Stimulated activated CD8-positive, alpha-beta memory T cell treated with anti-CD3 and anti-CD28 coated beads, Interleukin-15, amount 100 ng/mL, for 1 hour (primary cell): Measurements from ENCODE around the gene GRM8.

Experiments used
- DNase-seq: peaks from one replicate; pipeline ENCODE4 v3.0.0-alpha.2; 2020; ENCODE audit warnings: low read depth

Gene GRM8

DNA sequence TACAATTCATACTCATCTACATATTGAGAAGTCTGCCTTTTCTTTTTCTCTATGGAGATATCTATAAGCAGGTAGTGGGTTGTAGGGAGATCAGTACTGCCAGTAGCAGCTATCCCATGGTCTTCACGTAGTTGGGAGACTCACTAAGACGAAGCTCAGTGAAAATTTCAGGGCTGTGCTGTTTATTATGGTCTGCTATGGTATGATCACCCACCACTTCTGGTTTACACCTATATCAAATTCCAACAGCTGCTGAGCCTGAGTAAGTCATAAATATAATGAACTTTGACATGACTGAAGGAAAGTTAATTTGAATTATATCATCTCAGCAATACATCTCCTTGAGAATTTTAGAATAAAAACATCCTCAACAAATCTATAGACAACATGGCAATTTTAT is 741.7 kb downstream of the GRM8 start:
- DNase-seq, result no peak

DNA sequence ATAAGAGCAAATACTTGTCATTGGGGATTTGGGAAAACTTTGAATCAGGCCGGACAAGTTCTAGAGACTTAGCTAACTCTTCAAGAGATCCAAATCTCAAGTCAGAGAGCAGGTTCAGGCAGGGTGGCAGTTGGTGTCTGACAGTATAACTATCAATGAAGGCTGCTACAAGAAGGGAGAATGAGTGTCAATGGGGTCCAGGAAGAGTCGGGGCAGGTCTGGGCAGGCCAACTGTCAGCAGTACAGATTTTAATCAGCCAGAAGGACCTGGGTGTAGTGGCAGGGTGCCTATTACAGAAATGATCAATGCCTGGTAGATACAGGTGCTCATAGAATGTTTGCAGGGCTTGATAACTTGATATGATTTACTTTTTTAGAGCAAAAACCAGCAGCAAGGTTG is 751.1 kb downstream of the GRM8 start:
- no peak for DNase-seq

DNA sequence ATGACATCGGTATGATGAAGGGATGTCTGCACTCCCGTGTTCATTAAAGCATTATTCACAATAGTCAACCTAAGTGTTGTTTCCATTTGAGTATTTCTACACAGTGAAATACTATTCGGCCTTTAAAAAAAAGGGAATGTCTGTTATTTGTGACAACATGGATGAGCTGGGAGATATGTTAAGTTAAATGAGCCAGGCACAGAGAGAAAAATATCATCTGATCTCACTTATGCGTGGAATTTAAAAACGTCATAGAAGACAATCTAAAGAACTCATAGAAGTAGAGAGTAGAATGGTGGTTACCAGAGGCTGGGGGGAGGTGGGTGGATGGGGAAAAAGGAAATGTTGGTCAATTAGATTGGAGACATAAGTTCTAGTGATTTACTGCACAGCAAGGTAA is 753.3 kb downstream of the GRM8 start:
- no peak for DNase-seq

DNA sequence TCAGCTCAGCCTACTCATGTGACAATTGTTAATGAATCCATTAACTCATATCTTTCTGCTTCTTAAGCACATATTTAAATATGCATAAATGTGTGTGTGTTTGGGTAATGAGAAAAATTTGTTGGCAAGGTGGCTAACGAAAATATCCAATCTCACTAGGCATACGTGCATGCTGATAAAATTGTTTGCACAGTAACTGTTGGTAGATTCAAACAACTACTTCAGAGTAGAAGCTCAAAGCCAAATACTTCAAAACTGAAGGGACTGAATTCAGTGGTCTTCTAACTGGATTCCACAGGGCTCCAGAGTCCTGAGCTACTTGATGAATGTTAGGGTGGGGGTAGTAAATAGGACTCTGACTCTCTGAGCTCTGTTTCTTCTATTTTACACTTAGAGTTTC is 757.0 kb downstream of the GRM8 start:
- DNase-seq, result no peak

DNA sequence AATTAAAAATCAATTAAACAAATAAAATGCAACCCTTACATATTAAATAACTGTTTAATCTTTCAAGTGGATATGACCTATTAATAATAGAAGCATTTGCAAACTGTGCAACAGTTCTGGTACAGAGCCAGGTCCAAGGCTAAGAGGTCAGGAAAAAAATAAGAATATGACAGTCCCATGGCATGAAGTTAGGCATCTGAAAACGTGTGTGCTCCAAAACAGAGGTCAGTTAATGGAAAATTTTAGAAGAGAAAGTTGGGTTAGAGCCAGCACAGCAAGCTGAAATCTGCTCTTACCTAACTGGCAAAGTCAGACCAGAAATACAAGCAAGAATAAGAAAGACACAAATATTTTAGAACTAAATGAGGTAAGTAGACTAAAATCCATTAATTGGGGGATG is 757.7 kb downstream of the GRM8 start:
- no peak for DNase-seq

DNA sequence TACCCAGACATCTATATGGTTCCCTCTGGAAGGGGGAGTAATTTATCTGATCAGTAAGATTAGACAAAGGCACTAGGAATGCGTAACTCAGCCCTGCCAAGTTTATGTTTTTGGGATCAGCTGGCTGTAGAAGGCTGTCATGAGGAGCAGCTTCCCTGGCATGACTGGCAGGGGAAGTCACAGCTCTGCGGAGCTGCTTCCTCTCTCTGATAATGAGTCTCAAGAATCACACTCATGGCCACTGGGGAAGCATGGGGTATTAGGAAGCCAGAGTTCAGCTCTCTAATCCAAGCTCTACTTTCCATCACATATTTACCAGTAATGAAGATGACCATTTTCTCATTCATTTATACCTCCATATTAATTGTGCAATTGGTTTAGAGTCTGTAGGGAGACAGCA is 758.9 kb downstream of the GRM8 start:
- no peak for DNase-seq

DNA sequence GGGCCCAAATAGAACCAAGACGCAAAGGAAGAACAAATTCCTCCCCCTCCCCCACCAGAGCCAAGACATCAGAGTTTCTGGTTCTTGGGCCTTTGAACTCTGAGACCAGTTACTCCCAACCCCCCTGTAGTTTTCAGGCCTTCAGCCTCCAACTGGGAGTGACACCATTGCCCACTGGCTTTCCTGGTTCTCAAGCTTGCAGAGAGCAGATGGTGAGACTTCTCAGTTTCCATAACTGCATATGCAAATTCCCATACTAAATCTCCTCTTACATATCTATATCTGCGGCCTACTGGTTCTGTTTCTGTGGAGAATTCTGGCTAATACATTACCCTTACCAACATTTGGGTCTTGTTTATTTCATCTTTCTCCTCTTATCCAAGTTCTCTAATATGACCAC is 762.9 kb downstream of the GRM8 start:
- DNase-seq, result no peak

DNA sequence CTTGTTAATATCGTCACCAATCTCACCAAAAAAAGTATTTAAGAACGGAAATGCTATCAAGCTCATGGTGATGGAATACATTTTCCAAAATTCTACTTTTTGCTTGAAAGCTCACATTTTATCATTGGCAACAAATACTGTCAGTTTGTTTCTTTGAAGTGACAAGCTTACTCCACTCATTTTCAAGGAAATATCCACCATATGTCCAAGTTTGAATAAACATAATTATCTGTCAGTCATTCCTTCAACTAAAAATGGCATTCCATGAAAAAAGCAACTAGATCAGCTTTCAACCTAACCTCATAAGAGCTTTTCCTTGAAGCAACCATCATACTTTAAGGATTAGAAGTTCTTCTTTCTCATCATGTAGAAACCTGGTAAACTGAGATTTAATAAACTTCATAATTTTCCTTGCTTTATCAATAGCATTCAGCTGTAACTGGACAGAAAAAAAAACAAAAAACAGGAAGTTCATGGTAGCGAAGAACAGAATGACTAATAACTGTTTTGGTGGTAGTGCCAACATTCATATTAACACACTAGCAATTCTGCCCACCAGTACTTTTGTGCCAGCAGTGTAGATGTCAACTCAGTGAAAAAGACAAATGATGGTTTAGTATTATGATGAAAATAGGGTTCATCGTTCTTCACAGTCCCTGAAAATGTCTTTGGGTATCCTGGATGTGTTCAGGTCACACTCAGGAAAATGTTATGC is 764.9 kb downstream of the GRM8 start:
- DNase-seq, result no peak

DNA sequence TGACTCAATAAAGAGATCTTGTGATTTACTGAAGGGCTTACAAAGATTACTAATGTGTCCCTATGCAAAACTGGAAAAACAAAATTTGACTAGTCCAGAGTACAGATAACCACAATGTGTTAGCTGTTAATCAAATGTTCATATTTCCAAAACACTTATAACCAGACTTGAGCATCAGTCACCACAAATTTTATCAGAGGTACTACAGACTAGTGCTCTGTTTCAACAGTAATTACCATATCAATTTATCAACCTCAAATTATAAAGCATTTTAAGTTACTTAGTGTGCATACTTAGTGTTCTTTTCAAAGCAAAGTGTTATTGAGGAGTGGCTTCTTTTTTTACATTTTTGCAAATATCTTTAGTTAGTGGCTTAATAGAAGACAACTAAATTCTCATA is 765.9 kb downstream of the GRM8 start:
- DNase-seq, result no peak

DNA sequence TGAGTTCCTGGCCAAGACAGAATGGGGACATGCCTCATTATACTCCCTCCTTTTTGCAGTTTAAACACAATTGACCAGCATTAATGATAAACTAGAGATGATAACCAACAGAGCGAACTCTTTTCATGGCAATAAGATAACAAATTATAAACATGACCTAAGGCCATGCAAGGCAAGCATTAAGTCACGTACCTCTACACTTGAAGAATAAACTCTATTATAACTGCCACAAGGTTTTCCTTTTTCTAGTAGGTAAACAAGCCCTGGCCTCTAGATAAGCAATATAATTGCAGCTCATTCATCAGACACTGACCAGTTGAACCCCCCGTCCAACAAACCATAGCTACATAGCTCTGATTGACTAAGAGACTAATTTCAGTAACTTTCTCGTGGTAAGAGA is 767.0 kb downstream of the GRM8 start:
- DNase-seq, result no peak

DNA sequence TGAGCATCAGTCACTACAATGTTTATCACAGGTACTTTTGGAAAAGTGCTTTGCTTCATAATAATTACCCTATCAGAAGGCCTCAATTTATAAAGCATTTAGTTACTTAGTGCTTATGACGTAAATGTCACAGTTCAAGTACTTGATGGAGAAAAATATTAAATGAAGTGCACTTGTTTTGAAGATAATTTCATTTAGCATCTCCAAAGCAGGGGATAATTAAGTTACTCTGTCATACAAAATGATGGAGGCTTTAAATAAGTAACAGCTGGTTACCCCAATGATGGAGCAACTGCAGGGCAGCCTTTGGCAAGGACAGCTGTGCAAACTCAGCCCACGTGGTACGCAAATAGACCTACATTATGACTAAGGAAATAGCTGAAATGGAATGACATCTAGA is 768.8 kb downstream of the GRM8 start:
- DNase-seq, result no peak

DNA sequence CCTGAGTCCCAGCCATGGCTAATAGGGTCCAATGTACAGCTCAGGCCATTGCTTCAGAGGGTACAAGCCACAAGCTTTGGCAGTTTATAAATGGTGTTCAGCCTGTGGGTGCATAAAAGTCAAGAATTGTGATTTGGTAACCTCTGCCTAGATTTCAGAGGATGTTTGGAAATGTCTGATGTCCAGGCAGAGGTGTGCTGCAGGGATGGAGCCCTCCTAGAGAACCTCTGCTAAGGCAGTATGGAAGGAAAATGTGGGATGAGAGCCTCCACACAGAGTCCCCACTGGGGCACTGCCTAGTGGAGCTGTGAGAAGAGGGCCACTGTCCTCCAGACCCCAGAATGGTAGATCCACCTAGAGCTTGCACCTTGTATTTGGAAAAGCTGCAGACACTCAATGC is 779.9 kb downstream of the GRM8 start:
- no peak for DNase-seq

DNA sequence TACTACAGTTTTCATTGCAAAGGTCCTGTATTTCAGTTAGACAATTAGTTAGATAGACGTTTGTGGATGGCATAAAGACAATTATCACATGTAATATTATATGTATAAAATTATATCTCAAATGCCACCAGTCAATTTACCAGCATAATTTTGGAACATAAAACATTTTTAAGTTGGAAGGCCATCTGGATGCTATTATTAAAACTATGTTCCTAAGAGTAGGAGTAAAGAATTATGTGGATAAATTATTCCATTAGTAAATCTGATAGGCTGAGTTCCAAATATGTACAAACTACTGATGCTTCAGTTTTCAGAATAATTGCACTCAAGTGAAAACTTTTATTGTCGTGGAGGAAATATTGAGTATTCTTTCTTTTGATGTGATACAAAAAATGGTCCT is 790.3 kb downstream of the GRM8 start:
- DNase-seq, result no peak

DNA sequence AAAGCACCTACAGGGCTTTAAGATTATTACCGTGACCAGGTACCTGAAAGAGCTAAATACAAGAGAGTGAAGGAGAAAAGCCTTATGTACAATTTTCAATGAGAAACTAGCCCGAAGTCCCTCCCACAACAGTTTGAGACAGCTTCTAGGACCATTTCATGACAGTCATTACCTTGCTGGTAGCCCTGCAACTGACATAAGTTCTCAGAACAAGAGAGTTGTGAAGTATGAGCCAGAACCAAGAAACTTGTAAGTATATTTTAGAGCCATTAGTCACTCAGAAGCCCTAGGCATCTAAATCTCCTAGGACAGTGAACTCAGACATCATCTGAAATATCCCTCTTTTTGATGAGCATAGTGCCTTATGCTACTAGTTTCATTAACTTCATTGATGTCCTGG is 792.1 kb downstream of the GRM8 start:
- no peak for DNase-seq

DNA sequence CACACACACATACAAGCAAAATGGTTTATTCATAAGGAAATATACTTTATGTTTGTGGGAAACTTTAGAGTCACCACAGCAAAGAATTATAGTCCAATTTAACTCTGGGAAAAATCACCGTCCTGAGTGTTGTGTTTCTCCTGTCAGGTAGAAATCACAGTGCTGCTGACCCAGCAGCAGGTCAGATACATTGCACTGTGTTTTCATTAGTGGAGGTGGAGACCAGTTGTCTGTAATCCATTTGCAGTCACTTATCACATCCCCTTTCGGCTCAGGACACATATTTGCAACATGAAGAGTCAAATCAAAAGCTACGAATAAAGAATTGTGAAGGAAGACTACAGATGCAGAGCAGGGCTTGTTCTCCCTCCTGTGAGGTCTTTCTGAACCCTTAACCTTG is 799.6 kb downstream of the GRM8 start:
- DNase-seq, result no peak

DNA sequence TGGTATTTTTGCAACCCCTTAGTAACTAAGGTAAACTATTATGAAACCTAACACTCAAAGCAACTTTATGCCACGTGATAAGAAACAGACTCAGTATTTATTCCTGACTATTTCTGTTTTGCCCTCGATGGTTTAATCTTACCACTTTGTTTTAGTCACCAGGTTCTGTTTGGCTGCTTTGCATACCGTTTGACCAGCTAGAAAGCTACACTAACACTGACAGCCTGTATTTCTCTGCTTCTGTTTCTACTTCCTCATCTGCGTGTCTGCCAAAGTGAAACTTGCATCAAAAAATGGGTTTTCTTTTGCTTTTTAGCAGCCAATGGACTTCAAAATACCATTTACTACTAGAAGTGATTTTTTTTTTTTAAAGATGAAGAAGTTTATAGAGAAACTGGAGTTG is 802.5 kb downstream of the GRM8 start:
- no peak for DNase-seq

DNA sequence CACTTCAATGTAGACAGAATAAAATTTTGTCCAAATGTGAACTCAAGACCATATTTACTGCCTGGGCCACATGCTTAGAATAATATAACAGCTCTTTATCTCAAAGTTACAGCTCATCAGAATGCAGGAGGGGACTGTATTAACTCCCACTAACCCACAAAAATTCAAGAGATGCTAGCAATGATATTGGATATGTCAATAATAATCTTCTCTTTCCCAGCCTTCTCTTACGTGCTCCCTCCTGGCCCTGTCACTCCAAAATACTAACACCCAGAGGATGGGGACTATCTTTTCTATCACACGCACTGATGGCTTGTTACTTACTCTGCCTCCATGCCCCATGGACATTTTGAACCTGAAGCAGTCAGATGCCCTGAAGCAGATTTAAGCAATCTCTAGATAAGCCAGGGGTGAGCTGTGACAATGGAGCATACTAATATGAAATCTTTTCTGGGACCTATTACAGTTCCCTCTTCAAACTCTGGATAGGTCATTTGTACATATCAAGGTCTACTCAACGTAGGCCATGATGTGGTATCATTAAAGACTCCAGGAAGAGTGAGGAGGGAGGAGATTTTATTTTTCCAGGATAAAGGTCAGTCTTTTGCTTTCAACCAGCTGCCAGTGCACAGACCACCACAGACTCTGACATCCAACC is 803.0 kb downstream of the GRM8 start:
- no peak for DNase-seq

DNA sequence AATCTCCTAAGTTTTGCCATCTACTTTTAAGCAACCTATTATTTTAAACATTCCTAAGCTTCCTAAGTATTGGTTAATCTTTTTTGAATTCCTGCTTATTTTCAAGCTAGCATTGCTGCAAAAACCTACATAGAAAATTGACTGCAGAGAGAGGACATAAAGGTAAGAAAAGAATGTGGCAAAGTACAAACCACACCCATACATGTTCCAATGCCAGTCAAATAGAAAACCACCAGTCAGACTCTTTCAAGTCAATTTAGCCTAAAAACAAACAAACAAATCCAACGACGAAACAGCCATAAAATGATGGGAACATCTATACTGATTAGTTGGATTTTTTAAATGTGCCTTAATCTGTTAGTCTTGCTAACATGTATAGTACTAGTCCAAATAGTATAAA is 804.8 kb downstream of the GRM8 start:
- DNase-seq, result no peak

DNA sequence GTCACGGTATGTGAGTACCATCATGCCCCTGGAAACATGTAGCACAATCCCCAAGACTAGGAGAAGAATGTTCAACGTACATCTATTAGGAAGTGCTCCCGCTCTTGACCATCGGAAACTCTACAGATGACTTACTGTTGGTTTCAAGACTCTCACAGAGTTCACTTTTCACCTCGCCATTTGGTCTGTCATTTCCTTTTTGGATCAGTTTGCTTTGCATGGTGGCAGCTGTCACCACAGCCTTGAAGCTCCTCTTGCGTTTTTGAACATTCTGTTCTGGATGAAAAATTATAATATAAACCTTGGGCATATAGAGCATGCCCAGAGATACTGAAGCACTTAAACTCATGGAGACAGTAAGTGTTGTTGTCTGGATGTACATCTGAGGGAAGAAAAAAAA is 806.8 kb downstream of the GRM8 start:
- no peak for DNase-seq

DNA sequence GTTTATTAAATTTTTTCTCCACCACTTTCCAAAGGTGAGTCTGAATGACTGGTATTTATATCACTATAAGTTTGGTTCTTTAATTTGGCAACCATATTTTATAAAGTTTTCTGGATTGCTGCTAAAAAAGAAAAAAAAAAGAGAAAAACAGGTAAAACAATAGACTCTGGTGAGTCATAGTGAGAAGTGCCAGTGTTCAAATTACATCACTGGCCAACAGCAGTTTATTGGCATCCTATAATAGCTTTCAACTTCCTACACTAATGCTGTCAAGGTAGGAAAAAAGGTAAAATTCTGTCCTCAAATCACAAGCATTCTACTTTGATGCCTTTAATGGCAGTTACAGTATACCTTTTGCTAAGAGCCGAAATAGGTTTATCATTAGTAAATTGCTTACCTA is 808.8 kb downstream of the GRM8 start:
- DNase-seq, result no peak

DNA sequence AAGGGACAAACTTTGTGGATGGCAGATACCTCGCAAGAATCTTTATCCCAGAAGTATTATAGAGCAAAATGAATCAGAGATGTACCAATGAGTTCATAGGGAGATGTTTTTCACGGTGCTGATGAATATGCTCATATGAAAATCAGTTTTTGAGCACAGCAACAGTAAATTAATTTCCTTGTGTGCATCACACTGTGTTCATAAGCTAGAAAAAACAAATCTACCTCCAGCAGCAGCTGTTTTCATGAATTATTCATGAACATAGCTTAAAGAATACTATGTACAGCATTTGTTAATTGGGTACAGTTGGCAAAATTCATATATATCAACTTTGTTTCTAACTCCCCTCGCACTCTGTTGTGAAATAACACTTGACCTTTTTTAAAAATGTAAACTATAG is 809.8 kb downstream of the GRM8 start:
- no peak for DNase-seq

DNA sequence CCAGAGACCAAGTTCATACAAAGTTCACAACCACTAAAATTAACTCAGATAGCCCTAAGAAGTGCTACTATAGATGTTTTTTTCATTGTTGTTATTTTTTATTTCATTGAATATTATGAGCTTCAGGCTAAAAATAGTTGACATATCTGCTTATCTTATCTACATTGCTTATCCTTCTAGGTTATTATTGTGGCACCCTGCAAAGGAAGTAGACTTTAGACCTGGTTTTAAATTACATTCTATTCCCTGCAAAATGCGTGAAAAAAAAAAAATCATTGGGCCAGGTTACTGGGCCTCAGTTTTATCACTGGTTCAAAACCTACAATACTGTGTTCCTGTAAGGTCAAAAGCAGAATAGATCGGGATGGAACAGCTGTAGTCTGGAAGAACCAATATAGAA is 811.0 kb downstream of the GRM8 start:
- DNase-seq, result no peak

DNA sequence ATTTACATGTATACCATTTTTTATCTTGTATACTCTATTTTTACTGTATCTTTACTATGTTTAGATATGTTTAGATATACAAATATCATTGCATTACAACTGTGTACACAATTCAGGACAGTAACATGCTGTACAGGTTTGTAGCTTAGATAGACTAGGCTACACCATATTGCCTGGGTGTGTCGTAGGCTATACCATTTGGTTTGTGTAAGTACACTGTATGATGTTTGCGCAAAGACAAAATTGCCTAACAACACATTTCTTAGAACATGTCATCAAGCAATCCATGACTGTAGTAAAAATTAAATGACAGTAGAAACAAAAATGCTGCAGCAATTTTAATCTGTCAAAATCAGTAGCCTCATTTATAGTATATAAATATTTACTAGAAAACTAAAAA is 812.2 kb downstream of the GRM8 start:
- DNase-seq, result no peak

DNA sequence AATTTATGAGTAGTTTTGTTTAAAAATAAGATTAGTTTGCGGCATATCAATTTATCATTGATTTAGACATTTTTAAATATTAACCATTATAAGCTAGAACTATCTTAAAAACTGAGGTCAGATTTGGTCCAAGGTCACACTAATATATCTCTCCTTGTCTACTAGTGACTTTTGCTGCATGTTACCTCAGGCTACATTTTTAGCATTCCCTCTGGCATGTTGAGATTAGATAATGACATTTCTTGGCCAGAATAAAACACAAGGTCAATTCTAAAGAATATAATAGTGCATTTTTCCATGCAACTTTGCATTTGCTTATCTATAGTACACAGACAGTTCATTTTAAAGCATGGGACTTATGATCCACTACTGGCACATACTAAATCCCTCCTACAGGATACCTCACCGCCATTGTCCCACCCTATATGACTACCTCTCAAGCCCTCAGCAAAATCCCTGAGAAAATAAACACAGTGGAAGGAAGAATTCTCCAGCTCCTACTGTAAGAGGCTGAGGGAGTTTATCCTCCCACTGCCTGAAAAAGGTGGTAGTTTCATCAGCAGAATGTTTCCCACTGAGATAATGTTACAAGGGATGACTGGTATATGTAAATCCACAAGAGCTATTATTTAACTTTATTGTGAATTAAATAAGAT is 816.4 kb downstream of the GRM8 start:
- no peak for DNase-seq
